Astrocyte (in vitro differentiated cells and primary cell): ENCODE results near the gene ANOS1. TPM values are rescaled to one million over a fixed set of nuclear protein-coding genes. Genes with fewer than 3 reads are reported as not detected.
A peak's percentile ranks its signal among the peaks of the same experiment; 100 is the strongest.

ENCODE experiments used
- DNase-seq: peaks from one replicate; pipeline ENCODE4 v3.0.0-alpha.2; 2010; ENCODE audit warnings: low read depth
- FAIRE-seq: peaks from 2 replicates; lab custom pipeline; 2011; peaks lifted over from hg19 to GRCh38; lab: Jason Lieb, UNC
- H2AFZ ChIP-seq: 2 replicates; pipeline ENCODE4 v1.6.0; 2012; ENCODE audit warnings: low read depth, low read length, inconsistent platforms
- H3K27ac ChIP-seq: 2 replicates; pipeline ENCODE4 v1.5.1; 2011; ENCODE audit warnings: low read depth, low read length, inconsistent platforms
- H3K27me3 ChIP-seq: 2 replicates; pipeline ENCODE4 v1.6.0; 2011; ENCODE audit warnings: low read length, inconsistent platforms; ENCODE audit not compliant: insufficient read depth
- H3K36me3 ChIP-seq: 2 replicates; pipeline ENCODE4 v1.5.1; 2011; ENCODE audit warnings: low read length, inconsistent platforms; ENCODE audit not compliant: insufficient read depth
- H3K4me1 ChIP-seq: 2 replicates; pipeline ENCODE4 v1.5.1; 2011; ENCODE audit warnings: low read length, inconsistent platforms; ENCODE audit not compliant: insufficient read depth
- H3K4me2 ChIP-seq: 2 replicates; pipeline ENCODE4 v1.6.0; 2012; ENCODE audit warnings: low read length, inconsistent platforms
- H3K4me3 ChIP-seq: 2 replicates; pipeline ENCODE4 v1.5.1; 2011; ENCODE audit warnings: low read depth, mild to moderate bottlenecking, low read length, inconsistent platforms; ENCODE audit not compliant: insufficient read depth
- H3K79me2 ChIP-seq: 2 replicates; pipeline ENCODE4 v1.6.0; 2012; ENCODE audit warnings: mild to moderate bottlenecking, low read length, inconsistent platforms; ENCODE audit not compliant: insufficient read depth
- H3K9ac ChIP-seq: 2 replicates; pipeline ENCODE4 v1.6.0; 2012; ENCODE audit warnings: mild to moderate bottlenecking, low read length, inconsistent platforms
- H3K9me3 ChIP-seq: 2 replicates; pipeline ENCODE4 v1.5.1; 2012; ENCODE audit warnings: low read depth, mild to moderate bottlenecking, low read length, inconsistent platforms; ENCODE audit not compliant: insufficient read depth
- H4K20me1 ChIP-seq: 2 replicates; pipeline ENCODE4 v1.6.0; 2012; ENCODE audit warnings: low read length, inconsistent platforms; ENCODE audit not compliant: insufficient read depth
- H3K27ac Mint-ChIP-seq: one replicate; pipeline ENCODE4 v1.8.0; 2021; ENCODE audit warnings: mild to moderate bottlenecking, mixed read lengths; ENCODE audit not compliant: unreplicated experiment
- H3K27me3 Mint-ChIP-seq: one replicate; pipeline ENCODE4 v1.8.0; 2021; ENCODE audit warnings: low read depth, mixed read lengths; ENCODE audit not compliant: unreplicated experiment
- H3K36me3 Mint-ChIP-seq: one replicate; pipeline ENCODE4 v1.8.0; 2021; ENCODE audit warnings: low read depth, mixed read lengths; ENCODE audit not compliant: unreplicated experiment
- H3K4me1 Mint-ChIP-seq: one replicate; pipeline ENCODE4 v1.8.0; 2021; ENCODE audit warnings: low read depth, mixed read lengths; ENCODE audit not compliant: unreplicated experiment
- H3K4me3 Mint-ChIP-seq: one replicate; pipeline ENCODE4 v1.8.0; 2021; ENCODE audit warnings: mild to moderate bottlenecking, moderate library complexity, mixed read lengths; ENCODE audit not compliant: unreplicated experiment
- H3K9me3 Mint-ChIP-seq: one replicate; pipeline ENCODE4 v1.8.0; 2021; ENCODE audit warnings: mild to moderate bottlenecking, mixed read lengths; ENCODE audit not compliant: unreplicated experiment
- CTCF ChIP-seq: IDR thresholded peaks from 2 replicates; pipeline ENCODE4 v1.5.1; 2011; ENCODE audit warnings: low read depth, mild to moderate bottlenecking, inconsistent platforms, low read length, moderate library complexity; ENCODE audit not compliant: insufficient read depth
- EZH2 ChIP-seq: IDR thresholded peaks from 2 replicates; pipeline ENCODE4 v1.6.1; 2012; ENCODE audit warnings: mild to moderate bottlenecking, low read length, inconsistent platforms; ENCODE audit not compliant: insufficient read depth
- total RNA-seq: library from RNA; stranded (reverse); gene quantifications from 2 replicates; pipeline ENCODE4 v1.2.1, GENCODE V29; 2021

Gene ANOS1
- total RNA-seq, 1 donor from 2014 or later: 10.0 TPM

GRCh38 chrX:8711401-8711800 is 20.5 kb downstream of the ANOS1 start:
- Histone ChIP-seq H2AFZ (no peak overlapping the region), H3K9me3 (no peaks in the 10 kb centered on the region), H3K27me3 (no peaks in the 10 kb centered on the region), H3K4me2 (no peak overlapping the region), H3K27ac (no peak overlapping the region), H3K4me1 (no peaks in the 10 kb centered on the region), H3K4me3 (no peak overlapping the region), H3K9ac (no peak overlapping the region), H3K79me2 (no peaks in the 10 kb centered on the region), H3K36me3 (no peaks in the 10 kb centered on the region), H4K20me1 (no peaks in the 10 kb centered on the region)
- no peak for TF ChIP-seq CTCF
- no peak for TF ChIP-seq EZH2
- H3K4me1 Mint-ChIP-seq: no peaks in the 10 kb centered on the region
- no peak overlapping the region for H3K4me3 Mint-ChIP-seq
- H3K27me3 Mint-ChIP-seq: no peaks in the 10 kb centered on the region
- no peaks in the 10 kb centered on the region for H3K9me3 Mint-ChIP-seq
- FAIRE-seq (peak; percentile 47), DNase-seq (no peak)
- no peaks in the 10 kb centered on the region for H3K36me3 Mint-ChIP-seq
- no peak overlapping the region for H3K27ac Mint-ChIP-seq

GRCh38 chrX:8704184-8704583 is 27.8 kb downstream of the ANOS1 start:
- TF ChIP-seq EZH2 (no peak), CTCF (no peak)
- no peaks in the 10 kb centered on the region for H3K36me3 Mint-ChIP-seq
- H3K27me3 ChIP-seq: no peaks in the 10 kb centered on the region
- no peak overlapping the region for H3K9ac ChIP-seq
- FAIRE-seq: no peak
- no peaks in the 10 kb centered on the region for H3K4me1 Mint-ChIP-seq
- no peaks in the 10 kb centered on the region for H3K4me1 ChIP-seq
- H3K4me2 ChIP-seq: no peak overlapping the region
- H3K27ac ChIP-seq: no peak overlapping the region
- H3K4me3 Mint-ChIP-seq: no peak overlapping the region
- no peaks in the 10 kb centered on the region for H3K9me3 ChIP-seq
- no peak overlapping the region for H3K27ac Mint-ChIP-seq
- no peak overlapping the region for H2AFZ ChIP-seq
- no peaks in the 10 kb centered on the region for H3K27me3 Mint-ChIP-seq
- no peaks in the 10 kb centered on the region for H3K9me3 Mint-ChIP-seq
- no peaks in the 10 kb centered on the region for H3K36me3 ChIP-seq
- no peaks in the 10 kb centered on the region for H4K20me1 ChIP-seq
- no peak for DNase-seq
- H3K79me2 ChIP-seq: no peaks in the 10 kb centered on the region
- no peak overlapping the region for H3K4me3 ChIP-seq

GRCh38 chrX:8692871-8693270 is 39.1 kb downstream of the ANOS1 start:
- H3K9me3 Mint-ChIP-seq: no peaks in the 10 kb centered on the region
- no peak overlapping the region for H3K4me3 ChIP-seq
- H4K20me1 ChIP-seq: no peaks in the 10 kb centered on the region
- no peak overlapping the region for H3K27ac ChIP-seq
- no peaks in the 10 kb centered on the region for H3K36me3 Mint-ChIP-seq
- no peaks in the 10 kb centered on the region for H3K27me3 Mint-ChIP-seq
- H3K79me2 ChIP-seq: no peaks in the 10 kb centered on the region
- H3K36me3 ChIP-seq: no peaks in the 10 kb centered on the region
- peaks cover 14% of the 10 kb centered on the region for H3K4me1 Mint-ChIP-seq
- H3K27me3 ChIP-seq: no peaks in the 10 kb centered on the region
- no peak overlapping the region for H3K27ac Mint-ChIP-seq
- H3K9me3 ChIP-seq: no peaks in the 10 kb centered on the region
- H3K9ac ChIP-seq: no peak overlapping the region
- DNase-seq (peak; percentile 47), FAIRE-seq (no peak)
- TF ChIP-seq EZH2 (no peak), CTCF (no peak)
- no peak overlapping the region for H2AFZ ChIP-seq
- no peak overlapping the region for H3K4me3 Mint-ChIP-seq
- no peak overlapping the region for H3K4me2 ChIP-seq
- no peaks in the 10 kb centered on the region for H3K4me1 ChIP-seq
